ENCODE results near the gene FSTL3. TPM values are rescaled to one million over a fixed set of nuclear protein-coding genes. Genes with fewer than 3 reads are reported as not detected.

The FSTL3 gene
- total RNA-seq, 6 donors from 2014 or later = 109 to 335 (median 197) TPM

- WGBS, 2 donors = 55 to 100% methylated on average over 2 to 16 of the region's 58 CpGs
- TF ChIP-seq CTCF (IDR thresholded peaks at IDR 0.05) = no peak
- no peak for TF ChIP-seq EP300 (IDR thresholded peaks at IDR 0.05)
- TF ChIP-seq POLR2AphosphoS5 (IDR thresholded peaks at IDR 0.05) = no peak
- no peak for TF ChIP-seq POLR2A (IDR thresholded peaks at IDR 0.05)
- peak in 1 of 2 donors; percentile 37 for ATAC-seq (ENCODE audit: low FRiP score in 2 of 2)
- H3K9me3 ChIP-seq = no peaks in the 10 kb centered on the region
- H3K4me3 ChIP-seq = no peak overlapping the region
- DNase-seq = peak in 1 of 2 donors; percentile 76
- H3K27ac ChIP-seq = peak overlapping the region in 2 of 4 donors; percentile 40 to 53
- H3K4me1 ChIP-seq = peaks cover 10 to 34% (median 13%) of the 10 kb centered on the region in 4 donors
- H3K36me3 ChIP-seq = no peaks in the 10 kb centered on the region
- peaks cover 0 to 23% (median 14%) of the 10 kb centered on the region in 4 donors for H3K27me3 ChIP-seq
Observed at GRCh38 chr19:720345-721160, 44.4 kb downstream of the FSTL3 start.

DNA sequence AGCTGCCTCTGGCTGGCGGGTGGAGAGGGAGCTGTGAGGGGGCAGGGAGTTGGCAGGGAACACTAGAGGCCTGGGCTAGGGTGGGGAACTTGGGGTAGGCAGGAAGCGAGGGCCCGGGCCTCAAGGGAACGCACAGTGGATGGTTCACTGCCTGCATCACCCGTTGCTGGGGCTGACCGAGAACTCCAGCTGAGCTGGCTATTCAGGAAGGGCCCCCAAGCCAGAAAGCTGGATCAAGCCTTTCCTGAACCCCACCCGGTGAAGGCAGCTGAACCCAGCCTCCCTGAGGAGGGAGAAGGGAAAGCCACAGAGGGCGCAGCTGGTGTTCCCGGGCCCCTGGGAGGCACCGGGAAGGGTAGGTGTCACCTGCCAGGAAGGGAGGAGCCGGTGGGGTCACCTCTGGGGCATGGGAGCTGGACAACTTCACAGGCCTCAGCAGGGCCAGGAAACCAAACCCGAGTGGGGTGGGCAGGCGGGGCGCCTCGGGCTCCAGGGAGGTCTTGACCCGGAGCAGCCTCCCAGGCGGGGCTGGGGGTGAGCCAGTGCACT is 46.4 kb downstream of the FSTL3 start:
- TF ChIP-seq CTCF (IDR thresholded peaks at IDR 0.05) (no peak), EP300 (IDR thresholded peaks at IDR 0.05) (no peak), POLR2AphosphoS5 (IDR thresholded peaks at IDR 0.05) (no peak), POLR2A (IDR thresholded peaks at IDR 0.05) (no peak)
- Histone ChIP-seq H3K36me3 (peaks cover 0 to 8% (median 0%) of the 10 kb centered on the region in 4 donors), H3K9me3 (no peaks in the 10 kb centered on the region), H3K4me1 (peaks cover 13 to 39% (median 17%) of the 10 kb centered on the region in 4 donors), H3K4me3 (no peak overlapping the region), H3K27ac (peak overlapping the region; percentile 31 to 69 (median 45)), H3K27me3 (peaks cover 0 to 23% (median 14%) of the 10 kb centered on the region in 4 donors)
- WGBS, 2 donors = 35 to 56% methylated on average over 9 to 16 of the region's 17 CpGs
- peak in 1 of 2 donors; percentile 73 for DNase-seq
- peak in 1 of 2 donors; percentile 23 for ATAC-seq (ENCODE audit: low FRiP score in 2 of 2)

DNA sequence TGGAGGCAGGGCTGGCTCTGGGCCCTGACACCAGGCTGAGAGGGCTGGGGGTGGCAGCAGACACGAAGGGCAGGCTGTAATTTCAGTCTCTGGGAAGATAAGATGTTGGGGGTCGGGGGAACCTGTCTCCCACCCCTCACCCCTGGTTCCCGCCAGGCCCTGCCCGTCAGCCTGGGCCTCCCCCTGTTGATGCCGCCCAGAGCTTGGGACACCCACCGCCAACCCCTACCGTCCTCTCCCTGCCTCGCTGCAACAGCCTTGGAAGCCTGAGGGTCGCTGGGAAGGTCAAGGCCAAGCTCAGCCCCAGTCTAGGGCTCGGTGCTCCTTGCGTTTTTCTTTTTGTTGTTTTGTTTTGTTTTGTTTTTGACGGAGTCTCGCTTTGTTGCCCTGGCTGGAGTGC is 47.1 kb downstream of the FSTL3 start:
- WGBS, 2 donors = 83% methylated on average over 13 of the region's 13 CpGs
- H3K9me3 ChIP-seq = no peaks in the 10 kb centered on the region
- no peak for TF ChIP-seq POLR2AphosphoS5 (IDR thresholded peaks at IDR 0.05)
- TF ChIP-seq CTCF (IDR thresholded peaks at IDR 0.05) = no peak
- no peak for TF ChIP-seq POLR2A (IDR thresholded peaks at IDR 0.05)
- TF ChIP-seq EP300 (IDR thresholded peaks at IDR 0.05) = no peak
- no peak overlapping the region for H3K4me3 ChIP-seq
- H3K27ac ChIP-seq = peak overlapping the region in 3 of 4 donors; percentile 44 to 69 (median 46)
- ATAC-seq (ENCODE audit: low FRiP score in 2 of 2) (no peak), DNase-seq (no peak)
- H3K27me3 ChIP-seq = peaks cover 0 to 23% (median 14%) of the 10 kb centered on the region in 4 donors
- H3K4me1 ChIP-seq = peaks cover 16 to 45% (median 22%) of the 10 kb centered on the region in 4 donors
- peaks cover 0 to 8% (median 0%) of the 10 kb centered on the region in 4 donors for H3K36me3 ChIP-seq

GRCh38 chr19:723714-724113 is 47.5 kb downstream of the FSTL3 start:
- TF ChIP-seq POLR2AphosphoS5 (IDR thresholded peaks at IDR 0.05) = no peak
- TF ChIP-seq CTCF (IDR thresholded peaks at IDR 0.05) = no peak
- TF ChIP-seq POLR2A (IDR thresholded peaks at IDR 0.05) = no peak
- no peak for TF ChIP-seq EP300 (IDR thresholded peaks at IDR 0.05)
- Histone ChIP-seq H3K27ac (no peak overlapping the region), H3K4me1 (peaks cover 15 to 49% (median 24%) of the 10 kb centered on the region in 4 donors), H3K36me3 (peaks cover 0 to 8% (median 0%) of the 10 kb centered on the region in 4 donors), H3K27me3 (peaks cover 0 to 21% (median 14%) of the 10 kb centered on the region in 4 donors), H3K4me3 (no peak overlapping the region), H3K9me3 (no peaks in the 10 kb centered on the region)
- no peak for DNase-seq
- WGBS, 2 donors = 92 to 93% methylated on average over 18 of the region's 18 CpGs
- no peak for ATAC-seq (ENCODE audit: low FRiP score in 2 of 2)
